Measurements from ENCODE around the gene SRRM2.
A peak's percentile ranks its signal among the peaks of the same experiment; 100 is the strongest.

The SRRM2 gene

DNA sequence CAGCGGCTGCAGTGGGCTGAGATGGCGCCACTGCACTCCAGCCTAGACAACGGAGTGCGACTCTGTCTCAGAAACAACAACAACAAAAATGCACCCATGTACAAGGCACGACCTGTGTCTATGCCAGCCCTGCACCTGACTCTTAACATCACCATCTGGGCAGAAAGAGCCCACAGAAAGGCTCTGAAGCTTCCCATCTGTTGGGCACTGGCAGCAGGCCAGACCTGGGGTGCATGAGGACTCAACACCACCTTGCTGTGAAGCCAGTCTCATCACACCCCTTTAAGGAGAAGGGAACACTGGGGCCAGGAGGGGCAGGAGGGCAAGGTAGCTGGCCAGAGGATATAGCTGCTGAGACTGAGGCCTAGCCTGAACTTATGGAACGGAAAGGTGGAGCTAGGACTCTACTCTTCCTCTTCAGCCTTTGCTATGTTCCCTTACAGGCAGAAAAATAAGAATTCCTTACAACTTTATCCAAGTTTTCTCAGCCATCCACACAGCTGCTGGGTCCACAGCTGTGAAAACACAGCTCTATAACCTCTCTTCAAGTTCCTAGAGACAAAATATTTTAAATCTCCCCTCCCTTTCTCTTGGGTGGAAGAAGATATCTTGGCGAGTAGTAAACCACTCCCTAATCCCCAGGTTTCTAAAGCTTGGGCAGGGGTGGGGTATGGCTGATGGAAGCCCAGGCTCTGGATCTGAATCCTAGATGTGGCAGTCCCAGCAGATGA, 21.9 kb downstream of the SRRM2 start:
- no peak for DNase-seq (ENCODE audit: low read depth)
- no peak overlapping the region for H3K4me3 ChIP-seq (replicated peaks; ENCODE audit: low read depth, low read length)
- TF ChIP-seq CTCF (IDR thresholded peaks at IDR 0.05; ENCODE audit: low read length, missing control alignments): no peak

DNA sequence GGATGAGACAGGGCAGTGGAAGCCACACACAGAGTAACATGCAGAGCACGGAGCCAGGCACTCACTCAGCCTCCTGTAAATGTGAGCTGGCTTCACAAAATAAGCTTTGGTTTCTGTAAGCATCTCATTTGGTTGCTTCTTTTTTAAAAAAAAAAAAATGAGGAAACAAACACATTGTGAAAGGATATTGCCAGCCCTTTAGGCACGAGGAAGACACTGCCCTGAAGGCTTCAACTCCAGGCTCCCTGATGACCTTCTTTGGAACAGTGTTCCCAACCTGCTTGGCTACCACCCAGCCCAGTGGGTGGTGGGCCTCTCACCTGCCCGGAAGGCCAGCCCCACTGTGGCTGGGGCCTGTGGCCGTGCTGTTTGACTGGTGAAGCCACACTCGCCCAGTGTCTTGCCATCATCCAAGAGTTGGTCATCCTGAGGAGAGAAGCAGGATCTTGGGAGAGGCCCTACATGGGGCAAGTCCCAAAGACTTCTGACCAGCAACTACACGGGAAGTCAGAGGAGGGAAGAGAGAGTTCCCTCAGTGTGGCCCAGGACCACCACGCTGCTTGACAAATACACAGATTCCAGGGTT, 22.8 kb downstream of the SRRM2 start:
- no peak for TF ChIP-seq CTCF (IDR thresholded peaks at IDR 0.05; ENCODE audit: low read length, missing control alignments)
- no peak for DNase-seq (ENCODE audit: low read depth)
- H3K4me3 ChIP-seq (replicated peaks; ENCODE audit: low read depth, low read length): peak overlapping the region; percentile 95

DNA sequence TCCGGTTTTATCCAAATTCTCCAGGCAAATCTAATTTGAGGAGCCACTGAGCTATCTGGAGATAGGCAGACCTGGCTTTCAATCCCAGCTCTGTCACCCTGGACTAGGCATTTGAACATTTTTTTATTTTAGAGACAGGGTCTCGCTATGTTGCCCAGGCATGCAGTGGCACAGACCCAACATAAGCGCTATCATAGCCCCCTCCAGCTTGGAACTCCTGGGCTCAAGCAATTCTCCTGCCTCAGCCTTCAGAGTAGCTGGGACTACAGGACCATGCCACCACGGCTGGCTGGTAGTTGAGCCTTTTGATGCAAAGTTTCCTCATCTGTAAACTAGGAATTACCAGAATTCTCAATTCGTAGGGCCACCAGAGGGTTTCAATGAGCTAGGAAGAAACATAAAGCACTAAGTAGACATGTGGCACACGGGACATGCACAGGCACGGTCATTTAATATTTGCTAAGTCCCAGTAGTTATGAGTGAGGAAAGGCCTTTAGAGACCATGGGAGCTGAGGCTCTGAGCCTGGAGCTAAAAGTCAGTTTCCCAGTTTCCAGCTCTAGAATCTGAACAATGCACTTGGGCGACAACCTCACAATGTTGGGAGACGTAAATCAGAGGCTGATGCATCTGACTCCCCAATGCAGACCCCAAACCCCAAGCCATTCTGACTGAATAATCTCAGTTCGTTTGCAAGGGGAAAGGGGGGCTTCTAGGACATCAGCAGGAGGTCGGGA, 23.5 kb downstream of the SRRM2 start:
- peak overlapping the region; percentile 95 for H3K4me3 ChIP-seq (replicated peaks; ENCODE audit: low read depth, low read length)
- no peak for TF ChIP-seq CTCF (IDR thresholded peaks at IDR 0.05; ENCODE audit: low read length, missing control alignments)
- DNase-seq (ENCODE audit: low read depth): no peak

GRCh38 chr16:2776500-2777139, 24.2 kb downstream of the SRRM2 start:
- H3K4me3 ChIP-seq (replicated peaks; ENCODE audit: low read depth, low read length): peak overlapping the region; percentile 95
- DNase-seq (ENCODE audit: low read depth): no peak
- no peak for TF ChIP-seq CTCF (IDR thresholded peaks at IDR 0.05; ENCODE audit: low read length, missing control alignments)

GRCh38 chr16:2777231-2777902, 24.9 kb downstream of the SRRM2 start, which contains the start of gene ELOB:
TSS of gene ELOB (minus strand) at chr16:2777280. CDS start at chr16:2777239, 41 bp downstream.
- peak within 1 kb of the TSS; percentile 95 for H3K4me3 ChIP-seq (replicated peaks; ENCODE audit: low read depth, low read length)
- DNase-seq (ENCODE audit: low read depth): peak; percentile 75
- TF ChIP-seq CTCF (IDR thresholded peaks at IDR 0.05; ENCODE audit: low read length, missing control alignments): no peak

DNA sequence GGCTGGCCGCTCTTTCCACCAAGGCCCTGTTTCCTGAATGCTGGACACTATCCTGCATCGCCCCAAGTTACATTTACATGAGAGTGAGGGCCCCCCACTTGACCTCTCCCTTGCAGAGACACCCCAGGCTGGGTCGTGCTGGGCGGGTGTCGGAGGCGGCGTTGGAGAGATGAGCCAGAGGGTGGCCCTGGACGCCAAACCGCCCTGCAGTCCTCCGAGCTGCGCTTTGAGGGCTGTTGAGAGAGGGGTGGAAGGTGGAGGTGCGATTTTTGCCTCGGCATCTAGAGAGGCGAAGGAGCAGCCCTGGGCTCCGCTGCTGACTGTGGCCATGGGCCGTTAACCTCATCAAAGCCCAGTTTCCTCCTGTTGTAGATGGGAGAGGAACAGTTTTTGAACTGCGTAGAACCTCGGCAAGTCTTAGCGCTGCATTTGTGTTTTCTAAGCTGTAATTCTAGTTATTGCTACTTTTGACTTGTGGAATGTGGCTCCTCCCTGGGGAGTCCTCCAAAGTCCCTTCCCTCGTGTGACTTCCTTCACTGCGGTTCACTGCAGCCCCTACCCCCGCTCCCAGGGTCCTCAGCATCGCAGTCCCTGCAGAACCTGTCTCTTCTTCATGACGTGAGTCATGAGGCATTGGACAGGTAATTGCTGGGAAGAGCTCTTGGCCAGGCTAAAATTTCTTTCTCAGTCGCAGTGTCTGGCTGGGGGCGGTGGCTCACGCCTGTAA, 25.6 kb downstream of the SRRM2 start:
- DNase-seq (ENCODE audit: low read depth): no peak
- H3K4me3 ChIP-seq (replicated peaks; ENCODE audit: low read depth, low read length): peak overlapping the region; percentile 95
- no peak for TF ChIP-seq CTCF (IDR thresholded peaks at IDR 0.05; ENCODE audit: low read length, missing control alignments)

All from fibroblast of pulmonary artery (primary cell).